Transverse colon (tissue), 4 donors: ENCODE measurements around the gene TPRA1.

Experiments used
- POLR2A ChIP-seq: fragments of 450-650 bp; IDR thresholded peaks from one replicate; pipeline ENCODE4 v1.6.1; 2016; ENCODE audit warnings: antibody characterized with exemption, mild to moderate bottlenecking, moderate library complexity
- POLR2AphosphoS5 ChIP-seq, 3 donors: sonication (generic); formaldehyde crosslinking; IDR thresholded peaks; one replicate each; pipeline ENCODE4 v1.6.1; 2016; ENCODE audit warnings: antibody characterized with exemption in 3 of 3
- TF ChIP-seq, protein P1 (sequence below), 5 experiments: fragments of 200-600 bp in 3 of 5; fragments of 450-650 bp in 2 of 5; sonication (generic) in 3 of 5; IDR thresholded peaks; 1 replicate in 2 of 5; 2 replicates in 3 of 5; pipeline ENCODE4 v1.5.1; 2016 to 2017; ENCODE audit warnings: antibody characterized with exemption in 5 of 5, inconsistent platforms in 3 of 5, mild to moderate bottlenecking in 2 of 5, moderate library complexity in 1 of 5

DNA sequence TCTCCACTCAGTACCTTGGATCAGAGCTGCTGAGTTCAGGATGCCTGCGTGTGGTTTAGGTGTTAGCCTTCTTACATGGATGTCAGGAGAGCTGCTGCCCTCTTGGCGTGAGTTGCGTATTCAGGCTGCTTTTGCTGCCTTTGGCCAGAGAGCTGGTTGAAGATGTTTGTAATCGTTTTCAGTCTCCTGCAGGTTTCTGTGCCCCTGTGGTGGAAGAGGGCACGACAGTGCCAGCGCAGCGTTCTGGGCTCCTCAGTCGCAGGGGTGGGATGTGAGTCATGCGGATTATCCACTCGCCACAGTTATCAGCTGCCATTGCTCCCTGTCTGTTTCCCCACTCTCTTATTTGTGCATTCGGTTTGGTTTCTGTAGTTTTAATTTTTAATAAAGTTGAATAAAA is 31.5 kb upstream of the TPRA1 start:
- TF ChIP-seq POLR2A (no peak), POLR2AphosphoS5 (IDR thresholded peaks at IDR 0.05) (no peak)
- TF ChIP-seq, protein P1, sequence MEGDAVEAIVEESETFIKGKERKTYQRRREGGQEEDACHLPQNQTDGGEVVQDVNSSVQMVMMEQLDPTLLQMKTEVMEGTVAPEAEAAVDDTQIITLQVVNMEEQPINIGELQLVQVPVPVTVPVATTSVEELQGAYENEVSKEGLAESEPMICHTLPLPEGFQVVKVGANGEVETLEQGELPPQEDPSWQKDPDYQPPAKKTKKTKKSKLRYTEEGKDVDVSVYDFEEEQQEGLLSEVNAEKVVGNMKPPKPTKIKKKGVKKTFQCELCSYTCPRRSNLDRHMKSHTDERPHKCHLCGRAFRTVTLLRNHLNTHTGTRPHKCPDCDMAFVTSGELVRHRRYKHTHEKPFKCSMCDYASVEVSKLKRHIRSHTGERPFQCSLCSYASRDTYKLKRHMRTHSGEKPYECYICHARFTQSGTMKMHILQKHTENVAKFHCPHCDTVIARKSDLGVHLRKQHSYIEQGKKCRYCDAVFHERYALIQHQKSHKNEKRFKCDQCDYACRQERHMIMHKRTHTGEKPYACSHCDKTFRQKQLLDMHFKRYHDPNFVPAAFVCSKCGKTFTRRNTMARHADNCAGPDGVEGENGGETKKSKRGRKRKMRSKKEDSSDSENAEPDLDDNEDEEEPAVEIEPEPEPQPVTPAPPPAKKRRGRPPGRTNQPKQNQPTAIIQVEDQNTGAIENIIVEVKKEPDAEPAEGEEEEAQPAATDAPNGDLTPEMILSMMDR (IDR thresholded peaks at IDR 0.05) = no peak
